HG02623 (cell line): ENCODE data around the gene ZFYVE16.
"Not testable (repeated sequence)": the region's sequence is repeated elsewhere in the genome, so short reads cannot be mapped to it uniquely, and the experiment has no call there.

Source experiments
- ATAC-seq: cut with Tn5 transposase; IDR thresholded peaks from one replicate; pipeline ENCODE4 v1.9.1; 2021; ENCODE audit warnings: moderate library complexity; ENCODE audit not compliant: unreplicated experiment

Gene ZFYVE16

GRCh38 chr5:80407735-80408483 is at the start of gene ZFYVE16:
TSS of gene ZFYVE16 (plus strand) at chr5:80408064. CDS start at chr5:80434148, 26,084 bp downstream.
- peak; percentile 83 for ATAC-seq

GRCh38 chr5:80360914-80361444 is 46.9 kb upstream of the ZFYVE16 start:
- no peak for ATAC-seq

- ATAC-seq = no peak
These were observed 43.0 kb upstream of the ZFYVE16 start for GRCh38 chr5:80364892-80365291.

- ATAC-seq = no peak
These were observed 39.0 kb upstream of the ZFYVE16 start for GRCh38 chr5:80368661-80369480.

- no peak for ATAC-seq
These were observed 38.3 kb upstream of the ZFYVE16 start for GRCh38 chr5:80369521-80369920.

- no peak for ATAC-seq
These were observed 37.5 kb upstream of the ZFYVE16 start for GRCh38 chr5:80370390-80370789.

- ATAC-seq = no peak
These were observed 35.1 kb upstream of the ZFYVE16 start for GRCh38 chr5:80372780-80373179.

- ATAC-seq = no peak
These were observed 33.7 kb upstream of the ZFYVE16 start for GRCh38 chr5:80374188-80374587.

- no peak for ATAC-seq
These were observed 31.3 kb upstream of the ZFYVE16 start for GRCh38 chr5:80376557-80376956.

GRCh38 chr5:80382488-80382887 is 25.4 kb upstream of the ZFYVE16 start:
- no peak for ATAC-seq

- ATAC-seq = no peak
These were observed 20.6 kb upstream of the ZFYVE16 start for GRCh38 chr5:80387063-80387768.

- no peak for ATAC-seq
These were observed 18.3 kb upstream of the ZFYVE16 start for GRCh38 chr5:80389580-80389979.

GRCh38 chr5:80390413-80390812 is 17.5 kb upstream of the ZFYVE16 start:
- ATAC-seq = not testable (repeated sequence)

- not testable (repeated sequence) for ATAC-seq
These were observed 16.6 kb upstream of the ZFYVE16 start for GRCh38 chr5:80391267-80391666.

- peak; percentile 60 for ATAC-seq
These were observed 8.2 kb upstream of the ZFYVE16 start for GRCh38 chr5:80399526-80400239.

- not testable (repeated sequence) for ATAC-seq
These were observed 7.5 kb upstream of the ZFYVE16 start for GRCh38 chr5:80400368-80400767.

GRCh38 chr5:80403782-80404181 is 4.1 kb upstream of the ZFYVE16 start:
- no peak for ATAC-seq

- no peak for ATAC-seq
These were observed 707 bp upstream of the ZFYVE16 start for GRCh38 chr5:80406980-80407734.

- ATAC-seq = peak; percentile 41
These were observed 861 bp downstream of the ZFYVE16 start for GRCh38 chr5:80408484-80409366.
